Subcutaneous adipose tissue (tissue), 4 donors: ENCODE results near the gene DLG3. TPM values are rescaled to one million over a fixed set of nuclear protein-coding genes. Genes with fewer than 3 reads are reported as not detected.

ENCODE experiments used
- total RNA-seq, 4 donors: library from RNA; depleted of rRNA; stranded (reverse); fragments of >200 nt; gene quantifications; one replicate each; pipeline ENCODE4 v1.1.0, GENCODE V29; 2016
- TF ChIP-seq, protein P1 (sequence below): fragments of 450-650 bp; IDR thresholded peaks from one replicate; pipeline ENCODE4 v1.5.1; 2016; ENCODE audit warnings: low read depth, mild to moderate bottlenecking, control low read depth, antibody characterized with exemption, moderate library complexity

DLG3 gene
- total RNA-seq, 4 donors from 2014 or later, result 2.5 to 3.3 (median 2.6) TPM

DNA sequence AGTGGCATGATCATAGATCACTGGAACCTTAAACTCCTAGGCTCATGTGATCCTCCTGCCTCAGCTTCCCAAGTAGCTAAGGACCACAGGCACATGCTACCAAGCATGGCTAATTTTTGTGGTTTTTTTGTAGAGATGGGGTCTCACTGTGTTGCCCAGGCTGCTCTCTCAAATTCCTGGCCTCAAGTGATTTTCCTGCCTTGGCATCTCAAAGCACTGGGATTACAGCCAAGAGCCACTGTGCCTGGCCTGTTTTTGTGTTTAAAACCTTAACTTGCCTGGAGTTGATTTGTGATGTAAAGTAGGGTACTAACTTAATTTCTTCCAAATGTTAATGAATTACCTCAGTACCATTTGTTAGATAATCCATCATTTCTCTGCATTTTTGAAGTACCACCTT lies 22.3 kb downstream of the DLG3 start:
- TF ChIP-seq, protein P1, sequence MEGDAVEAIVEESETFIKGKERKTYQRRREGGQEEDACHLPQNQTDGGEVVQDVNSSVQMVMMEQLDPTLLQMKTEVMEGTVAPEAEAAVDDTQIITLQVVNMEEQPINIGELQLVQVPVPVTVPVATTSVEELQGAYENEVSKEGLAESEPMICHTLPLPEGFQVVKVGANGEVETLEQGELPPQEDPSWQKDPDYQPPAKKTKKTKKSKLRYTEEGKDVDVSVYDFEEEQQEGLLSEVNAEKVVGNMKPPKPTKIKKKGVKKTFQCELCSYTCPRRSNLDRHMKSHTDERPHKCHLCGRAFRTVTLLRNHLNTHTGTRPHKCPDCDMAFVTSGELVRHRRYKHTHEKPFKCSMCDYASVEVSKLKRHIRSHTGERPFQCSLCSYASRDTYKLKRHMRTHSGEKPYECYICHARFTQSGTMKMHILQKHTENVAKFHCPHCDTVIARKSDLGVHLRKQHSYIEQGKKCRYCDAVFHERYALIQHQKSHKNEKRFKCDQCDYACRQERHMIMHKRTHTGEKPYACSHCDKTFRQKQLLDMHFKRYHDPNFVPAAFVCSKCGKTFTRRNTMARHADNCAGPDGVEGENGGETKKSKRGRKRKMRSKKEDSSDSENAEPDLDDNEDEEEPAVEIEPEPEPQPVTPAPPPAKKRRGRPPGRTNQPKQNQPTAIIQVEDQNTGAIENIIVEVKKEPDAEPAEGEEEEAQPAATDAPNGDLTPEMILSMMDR, result no peak

DNA sequence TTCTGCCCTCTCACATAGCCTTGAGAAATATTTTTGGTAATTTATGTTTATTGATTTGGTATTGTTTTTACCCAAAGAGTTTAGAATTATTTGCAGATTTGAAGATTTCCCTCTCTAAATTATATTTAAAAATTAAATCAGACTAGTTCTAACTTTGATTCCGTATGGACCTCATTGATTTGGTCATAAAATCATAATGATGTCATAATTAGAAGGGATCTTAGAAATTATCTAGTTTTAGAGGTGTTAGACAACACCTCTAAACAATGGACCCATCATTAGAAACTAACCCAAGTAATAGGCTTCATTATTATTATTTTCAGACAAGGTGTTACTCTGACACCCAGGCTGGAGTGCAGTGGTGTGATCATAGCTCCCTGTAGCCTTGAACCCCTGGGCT lies 24.1 kb downstream of the DLG3 start:
- TF ChIP-seq, protein P1, result no peak

DNA sequence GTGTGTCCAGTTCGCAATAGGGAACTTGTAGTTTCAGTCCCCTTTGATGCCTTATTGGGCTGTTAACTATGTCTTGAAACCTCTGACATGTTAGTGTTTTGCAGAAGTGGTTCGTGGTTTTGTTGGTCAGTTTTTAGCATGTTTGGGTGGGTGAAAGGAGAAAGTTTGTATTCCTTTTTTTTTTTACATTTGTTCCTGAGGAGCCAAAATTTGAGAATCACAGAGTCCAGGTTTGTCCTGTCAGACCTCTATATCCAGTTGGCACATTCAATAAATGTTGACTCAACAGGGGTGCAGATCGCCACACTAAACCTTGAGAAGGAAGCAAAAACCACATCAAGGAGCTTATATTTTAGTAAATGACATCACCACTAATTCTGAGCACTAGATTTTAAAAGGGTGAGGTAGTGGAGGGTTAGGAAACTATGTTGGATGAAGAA lies 26.2 kb downstream of the DLG3 start:
- TF ChIP-seq, protein P1, result no peak

DNA sequence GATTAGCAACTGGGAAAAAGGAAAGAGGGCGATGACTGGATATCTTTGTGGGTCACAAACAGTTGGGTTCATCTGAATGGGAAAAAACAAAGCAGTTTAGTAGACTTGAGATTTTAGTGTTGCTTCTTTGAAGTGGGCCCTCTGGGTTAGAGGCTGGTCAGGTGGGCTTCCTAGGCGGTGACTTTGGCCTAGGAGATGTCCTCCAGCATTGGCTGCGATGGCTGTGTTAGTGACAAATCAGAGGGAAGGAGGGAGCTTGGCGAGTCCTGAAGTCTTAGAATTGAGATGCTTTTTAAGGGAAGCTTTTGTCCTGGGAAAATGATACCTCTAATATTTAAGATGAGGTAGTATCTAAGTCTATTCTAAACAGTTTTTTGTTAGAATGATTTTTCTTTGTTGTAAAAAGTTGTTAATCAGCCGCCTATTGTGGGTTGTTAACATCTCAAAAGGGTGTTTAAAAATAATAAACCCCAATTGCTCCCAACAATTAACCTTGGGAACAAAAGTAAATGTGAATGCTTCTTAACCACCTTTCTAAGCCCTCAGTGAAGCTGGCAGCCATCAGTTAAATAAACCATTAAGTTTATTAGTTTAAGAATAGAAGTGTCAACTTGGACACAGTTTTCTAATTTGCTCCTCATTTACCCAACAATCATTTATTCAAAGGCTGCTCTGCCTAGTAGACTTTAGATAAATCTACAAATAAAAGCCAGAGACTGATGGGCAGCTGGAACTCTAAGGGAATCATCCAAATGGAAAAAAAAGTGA lies 31.7 kb downstream of the DLG3 start:
- TF ChIP-seq, protein P1, result no peak

DNA sequence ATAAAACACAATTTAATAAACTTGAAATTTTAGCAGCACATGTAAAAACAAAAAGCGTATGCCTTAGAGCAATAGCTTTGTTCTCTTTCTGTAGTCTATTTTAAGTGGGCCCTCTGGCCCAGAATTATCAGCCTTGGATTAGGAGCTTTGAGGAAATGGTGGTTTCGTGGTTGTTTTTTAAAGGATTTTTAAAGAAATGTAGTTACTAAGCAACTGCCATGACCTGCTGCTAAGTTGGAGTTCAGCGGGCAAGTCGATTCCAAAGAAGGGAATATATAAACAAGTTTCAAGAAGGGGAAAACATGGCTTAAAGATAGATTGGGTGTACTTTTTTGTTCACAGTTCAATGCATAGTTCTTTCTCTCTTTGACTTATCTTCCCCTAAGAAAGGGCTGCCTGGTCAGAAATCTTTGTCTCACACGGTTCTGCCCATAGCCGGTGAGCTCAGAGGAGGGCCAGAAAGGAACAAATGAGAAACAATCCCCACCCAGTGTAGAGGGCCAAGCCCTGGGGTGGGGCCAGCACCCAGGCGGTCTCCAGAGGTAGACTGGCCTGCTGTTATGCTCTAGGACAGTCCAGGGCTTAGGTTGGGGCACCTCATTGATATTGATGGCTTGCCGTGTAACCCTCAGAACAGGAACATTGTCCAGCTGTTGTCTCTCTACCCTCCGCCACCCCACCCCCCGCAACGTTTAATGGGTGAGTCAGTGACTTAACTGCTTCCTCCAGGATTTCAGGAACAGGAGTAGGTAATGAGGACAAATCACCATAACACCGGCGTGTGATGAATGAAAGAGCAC lies 32.5 kb downstream of the DLG3 start:
- TF ChIP-seq, protein P1, result no peak

DNA sequence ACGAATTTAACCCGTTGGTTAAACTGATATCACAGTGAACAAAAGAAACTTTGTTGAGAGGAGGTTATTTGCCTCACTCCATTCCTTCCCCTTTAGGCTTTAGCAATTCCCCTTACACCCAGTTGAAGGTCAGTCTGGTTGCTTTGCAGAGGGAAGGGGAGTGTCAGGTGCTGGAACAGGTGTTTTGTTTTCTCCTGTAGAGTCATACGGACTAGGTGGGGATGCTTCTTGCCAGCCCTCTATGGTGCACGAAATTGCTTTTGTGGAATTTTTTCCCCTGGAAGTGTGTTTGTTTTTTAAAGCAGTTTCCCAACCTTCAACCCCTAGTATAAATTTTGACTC lies 33.1 kb downstream of the DLG3 start:
- TF ChIP-seq, protein P1, result no peak

DNA sequence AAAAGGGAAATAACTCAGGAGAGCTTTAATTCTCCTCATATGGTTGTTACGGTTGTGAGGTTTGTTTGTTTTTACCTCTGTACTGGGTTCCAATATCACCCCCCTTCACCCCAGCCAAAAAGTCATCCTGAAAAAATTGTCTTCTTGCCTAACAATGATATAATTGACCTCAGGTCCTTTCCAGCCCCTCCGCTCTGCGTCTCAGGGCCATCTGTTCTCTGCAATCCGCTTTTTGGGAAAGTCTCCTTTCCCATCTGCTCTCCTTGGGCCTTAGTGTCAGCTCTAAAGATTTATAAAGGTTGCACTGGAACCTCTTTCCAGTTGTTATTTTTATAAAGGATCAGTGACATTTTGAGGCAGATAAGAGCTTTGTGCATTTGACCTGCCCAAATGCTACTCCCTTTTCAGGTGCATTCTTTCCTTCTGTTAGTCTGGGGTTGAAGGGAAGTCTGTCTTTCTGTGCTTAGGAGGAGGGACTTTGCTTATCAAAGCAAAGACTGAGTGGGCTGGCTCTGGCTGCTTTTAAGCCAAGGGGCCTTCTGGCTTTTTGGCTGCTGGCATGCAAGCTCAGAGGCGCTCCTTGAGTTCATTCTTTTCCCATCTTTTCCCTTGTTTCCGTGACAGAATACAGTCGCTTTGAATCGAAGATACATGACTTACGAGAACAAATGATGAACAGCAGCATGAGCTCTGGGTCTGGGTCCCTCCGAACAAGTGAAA lies 34.1 kb downstream of the DLG3 start:
- TF ChIP-seq, protein P1, result no peak
